Activated CD4-positive, CD25-positive, alpha-beta regulatory T cell treated with anti-CD3 and anti-CD28 coated beads, Interleukin-2, amount 50 U/mL, for 24 hours (primary cell): Measurements from ENCODE around the gene HEPH.
"Not testable (repeated sequence)": the region's sequence is repeated elsewhere in the genome, so short reads cannot be mapped to it uniquely, and the experiment has no call there.

Experiments
- ATAC-seq, 2 donors: fragments of 150-1000 bp; cut with Tn5 transposase; one replicate each; pipeline ENCODE4 v1.10.0; 2021; ENCODE audit warnings: mild to moderate bottlenecking in 1 of 2, moderate library complexity in 1 of 2

The HEPH gene

DNA sequence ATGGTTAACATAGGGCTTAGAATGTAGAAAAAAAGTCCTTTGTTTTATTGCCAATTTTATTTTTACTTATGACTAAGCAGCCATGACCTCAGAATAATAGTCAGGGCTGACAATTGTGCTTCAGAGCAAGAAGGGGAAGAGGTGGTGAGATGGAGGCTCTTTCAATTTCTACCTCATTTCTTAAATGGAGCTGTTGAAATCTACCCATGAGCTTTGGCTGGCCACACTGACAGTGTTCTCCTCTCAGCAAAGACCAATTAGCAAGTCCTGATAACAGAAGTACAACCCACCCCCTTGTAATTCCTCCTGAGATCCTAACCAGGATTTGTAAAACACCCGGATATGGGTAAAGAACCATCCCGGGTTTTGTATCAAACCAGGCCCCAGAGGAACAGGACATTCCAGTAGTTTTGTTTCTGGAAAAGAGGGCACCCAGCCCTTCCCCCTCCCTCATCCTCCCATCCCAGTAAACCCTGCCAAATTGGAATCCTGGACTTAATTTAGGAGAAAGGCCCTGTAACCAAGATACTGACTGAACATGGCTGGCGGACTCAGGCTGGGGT is at the start of gene HEPH:
TSS of gene HEPH (plus strand) at position 399 of the 563 bp plus-strand sequence. CDS start 6,324 bp downstream, outside the sequence.
- ATAC-seq: no peak

- not testable (repeated sequence) for ATAC-seq
Observed at GRCh38 chrX:66118722-66119121, 45.3 kb upstream of the HEPH start.

DNA sequence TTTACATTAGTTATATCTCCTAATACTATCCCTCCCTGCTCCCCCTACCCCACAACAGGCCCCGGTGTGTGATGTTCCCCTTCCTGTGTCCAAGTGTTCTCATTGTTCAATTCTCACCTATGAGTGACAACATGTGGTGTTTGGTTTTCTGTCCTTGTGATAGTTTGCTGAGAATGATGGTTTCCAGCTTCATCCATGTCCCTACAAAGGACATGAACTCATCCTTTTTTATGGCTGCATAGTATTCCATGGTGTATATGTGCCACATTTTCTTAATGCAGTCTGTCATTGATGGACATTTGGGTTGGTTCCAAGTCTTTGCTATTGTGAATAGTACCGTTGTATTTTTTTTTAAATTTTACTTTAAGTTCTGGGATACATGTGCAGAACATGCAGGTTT is 42.7 kb upstream of the HEPH start:
- ATAC-seq: not testable (repeated sequence)

- no peak for ATAC-seq
Observed at GRCh38 chrX:66126662-66127061, 37.4 kb upstream of the HEPH start.

- ATAC-seq: no peak
Observed at GRCh38 chrX:66130469-66130868, 33.6 kb upstream of the HEPH start.

- ATAC-seq: not testable (repeated sequence)
Observed at GRCh38 chrX:66135284-66135683, 28.8 kb upstream of the HEPH start.

- ATAC-seq: no peak
Observed at GRCh38 chrX:66142351-66142750, 21.7 kb upstream of the HEPH start.

- ATAC-seq: no peak
Observed at GRCh38 chrX:66144258-66144657, 19.8 kb upstream of the HEPH start.

GRCh38 chrX:66149519-66149918 is 14.5 kb upstream of the HEPH start:
- ATAC-seq: no peak

DNA sequence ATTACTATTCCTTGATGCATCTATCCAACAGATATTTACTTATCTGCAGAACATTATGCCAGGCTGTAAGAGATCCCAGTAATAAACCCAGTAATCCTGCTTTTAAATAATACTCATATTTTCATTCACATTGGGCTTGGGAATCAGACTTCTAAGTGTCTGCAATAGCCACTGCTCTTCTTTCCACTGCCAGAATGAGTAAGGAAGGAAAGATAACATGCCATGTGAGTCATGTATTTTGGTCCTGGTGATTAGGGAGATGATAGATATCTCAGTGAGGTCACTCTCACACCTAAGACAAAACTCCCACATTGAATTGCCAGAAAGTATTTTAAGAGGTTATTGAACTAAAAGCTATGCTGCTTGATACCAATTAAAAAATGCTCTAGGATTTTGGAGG is 13.9 kb upstream of the HEPH start:
- ATAC-seq: no peak

- ATAC-seq: no peak
Observed at GRCh38 chrX:66162331-66162822, 1.7 kb upstream of the HEPH start.

- ATAC-seq: no peak
Observed at GRCh38 chrX:66163447-66163846, 600 bp upstream of the HEPH start.

GRCh38 chrX:66164470-66164869 is 423 bp downstream of the HEPH start:
- no peak for ATAC-seq

- ATAC-seq: no peak
Observed at GRCh38 chrX:66164931-66165330, 884 bp downstream of the HEPH start.

DNA sequence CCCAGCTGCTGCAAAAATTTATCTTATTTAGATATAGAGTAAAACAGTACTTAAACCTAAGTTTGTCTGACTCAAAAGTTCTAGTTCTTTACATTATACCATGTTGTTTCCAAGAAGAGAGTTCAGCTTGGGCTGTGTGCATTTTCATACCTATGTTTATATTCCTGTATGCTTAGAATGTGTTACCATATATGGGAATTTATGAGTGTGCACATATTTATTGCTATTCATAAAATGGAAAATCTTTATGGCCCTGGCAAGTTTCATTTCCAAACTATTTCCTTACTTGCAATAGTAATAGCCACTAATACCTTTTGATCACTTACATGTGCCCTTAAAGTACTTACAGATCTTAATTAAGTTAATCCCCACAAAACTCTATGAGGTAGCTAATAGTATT is 2.6 kb downstream of the HEPH start:
- no peak for ATAC-seq

DNA sequence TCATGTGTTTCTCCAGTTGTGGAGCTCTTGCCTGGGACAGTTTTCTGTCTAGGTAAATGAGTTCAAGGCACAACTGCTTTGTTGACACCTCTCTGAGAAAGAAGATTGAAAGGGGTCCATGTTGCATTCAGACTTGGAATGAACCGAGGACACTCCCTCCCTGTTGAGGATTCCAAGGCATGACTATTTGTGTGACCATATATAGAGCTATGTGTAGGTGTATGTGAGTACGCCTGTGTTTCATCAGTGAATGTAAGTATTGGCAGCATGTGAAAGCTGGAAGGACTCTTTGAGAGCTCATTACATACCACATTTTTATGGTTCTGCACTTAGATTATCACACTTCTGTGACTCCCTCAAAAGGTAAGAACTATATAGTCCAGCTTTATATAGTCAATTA is 3.4 kb downstream of the HEPH start:
- ATAC-seq: no peak

DNA sequence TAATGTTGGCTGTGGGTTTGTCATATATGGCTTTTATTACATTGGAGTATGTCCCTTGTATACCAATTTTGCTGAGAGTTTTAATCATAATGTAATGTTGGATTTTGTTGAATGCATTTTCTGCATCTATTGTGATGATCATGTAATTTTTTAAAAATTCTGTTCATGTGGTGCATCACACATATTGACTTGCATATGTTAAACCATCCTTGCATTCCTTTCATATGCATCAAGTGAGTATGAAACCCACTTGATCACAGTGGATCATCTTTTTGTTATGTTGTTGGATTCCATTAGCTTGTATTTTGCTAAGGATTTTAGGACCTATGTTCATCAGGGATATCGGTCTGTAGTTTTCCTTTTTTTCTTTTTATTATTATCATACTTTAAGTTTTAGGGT is 12.1 kb downstream of the HEPH start:
- ATAC-seq: no peak

DNA sequence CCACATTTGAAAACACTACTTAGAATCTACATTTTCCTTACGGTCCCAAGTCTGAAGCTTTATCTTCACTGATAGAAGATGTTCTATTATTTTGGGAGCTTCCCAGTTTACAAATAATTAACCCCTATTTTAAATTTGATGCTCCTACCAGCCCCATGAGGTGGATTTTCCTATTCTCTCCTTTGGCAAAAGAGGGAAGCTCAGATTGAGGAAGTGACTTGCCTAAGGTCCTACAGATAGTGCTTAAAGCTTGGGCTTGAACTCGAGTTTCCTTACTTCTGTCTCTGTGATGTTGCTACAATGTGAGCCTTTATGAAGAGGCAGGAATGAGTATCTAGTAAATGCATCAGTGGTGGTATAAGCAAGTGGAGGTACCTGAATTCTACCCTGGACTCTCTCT is 27.5 kb downstream of the HEPH start:
- ATAC-seq: no peak

DNA sequence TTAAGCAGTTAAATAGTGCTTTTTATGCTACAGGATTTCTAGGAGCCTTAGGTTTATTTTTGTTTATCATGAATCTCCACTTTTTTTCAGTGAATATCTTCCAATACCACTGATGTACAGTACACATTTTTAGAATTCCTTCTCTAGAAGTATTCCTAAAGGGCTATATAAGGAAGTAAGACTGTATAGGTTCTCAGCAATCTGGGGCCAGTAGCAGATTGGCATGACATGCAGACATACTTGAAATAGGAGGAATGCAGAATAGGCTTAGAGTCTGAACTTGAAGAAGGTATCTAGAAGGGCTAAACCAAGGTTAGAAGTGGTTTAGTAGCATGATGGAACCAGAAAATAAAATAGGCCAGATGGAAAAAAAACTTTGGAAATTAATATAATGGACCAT is 29.8 kb downstream of the HEPH start:
- no peak for ATAC-seq

DNA sequence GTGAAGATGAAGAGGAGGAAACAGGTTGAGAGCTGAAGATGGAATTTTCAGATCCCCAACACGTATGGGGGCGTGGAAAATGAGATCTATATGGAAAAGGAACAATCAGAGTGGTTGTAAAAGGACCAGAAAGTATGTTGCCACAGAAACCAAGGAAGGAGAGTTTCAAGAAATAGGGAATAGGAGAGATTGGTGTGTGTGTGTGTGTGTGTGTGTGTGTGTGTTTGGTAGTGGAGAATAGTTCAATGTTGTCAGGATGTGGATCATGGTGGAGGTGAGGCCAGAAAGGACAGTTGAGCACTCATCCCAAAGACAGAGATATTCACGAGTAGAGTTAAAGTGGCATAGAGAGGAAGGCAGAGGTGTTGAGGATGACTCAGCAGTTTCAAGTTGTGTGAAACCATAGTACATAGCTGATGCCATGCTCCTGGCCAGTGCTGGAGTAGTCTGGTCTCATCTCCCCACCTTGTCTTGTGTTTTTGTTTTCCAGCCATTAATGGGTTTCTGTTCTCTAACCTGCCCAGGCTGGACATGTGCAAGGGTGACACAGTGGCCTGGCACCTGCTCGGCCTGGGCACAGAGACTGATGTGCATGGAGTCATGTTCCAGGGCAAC is 36.1 kb downstream of the HEPH start:
- no peak for ATAC-seq

GRCh38 chrX:66200855-66201795 is 37.1 kb downstream of the HEPH start:
- ATAC-seq: no peak

DNA sequence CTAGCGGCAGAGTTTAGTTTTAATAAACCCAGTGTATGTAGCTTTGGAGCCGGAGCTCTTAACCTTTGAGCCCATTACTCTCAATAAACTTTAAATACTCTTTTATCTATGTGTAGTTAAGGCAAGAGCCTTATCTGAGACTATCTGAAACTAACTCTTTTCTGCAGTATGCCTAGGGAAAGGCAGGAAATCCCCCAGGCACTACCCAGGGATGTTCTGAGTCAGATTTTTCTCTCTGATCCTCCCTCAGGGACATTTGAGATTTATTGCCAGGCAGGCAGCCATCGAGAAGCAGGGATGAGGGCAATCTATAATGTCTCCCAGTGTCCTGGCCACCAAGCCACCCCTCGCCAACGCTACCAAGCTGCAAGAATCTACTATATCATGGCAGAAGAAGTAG is 39.1 kb downstream of the HEPH start:
- ATAC-seq: no peak

- no peak for ATAC-seq
Observed at GRCh38 chrX:66221856-66222255, 57.8 kb downstream of the HEPH start.

DNA sequence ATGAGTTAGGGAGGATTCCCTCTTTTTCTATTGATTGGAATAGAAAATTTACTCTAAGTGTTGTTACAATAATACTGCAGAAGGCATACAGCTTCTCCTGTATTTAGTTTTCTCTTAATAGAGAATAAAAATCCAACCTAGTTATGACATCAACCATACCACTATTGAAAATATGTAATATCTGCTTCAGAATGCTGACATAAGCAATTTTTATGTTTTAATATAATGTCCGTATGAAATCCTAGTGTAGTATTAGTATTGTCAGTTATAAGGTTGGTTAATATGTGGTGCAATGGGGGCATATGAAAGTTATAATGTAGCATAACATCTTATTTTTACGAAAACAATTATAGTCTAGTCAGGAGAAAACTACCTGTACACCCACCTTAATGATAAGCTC is 68.2 kb downstream of the HEPH start:
- ATAC-seq: no peak
